ENCODE data around the gene CEP128. TPM values are rescaled to one million over a fixed set of nuclear protein-coding genes. Genes with fewer than 3 reads are reported as not detected.

Gene CEP128
- total and polyA plus RNA-seq, 3 experiments from 2014 or later, result 5.4 to 17.1 (median 15.4) TPM

DNA sequence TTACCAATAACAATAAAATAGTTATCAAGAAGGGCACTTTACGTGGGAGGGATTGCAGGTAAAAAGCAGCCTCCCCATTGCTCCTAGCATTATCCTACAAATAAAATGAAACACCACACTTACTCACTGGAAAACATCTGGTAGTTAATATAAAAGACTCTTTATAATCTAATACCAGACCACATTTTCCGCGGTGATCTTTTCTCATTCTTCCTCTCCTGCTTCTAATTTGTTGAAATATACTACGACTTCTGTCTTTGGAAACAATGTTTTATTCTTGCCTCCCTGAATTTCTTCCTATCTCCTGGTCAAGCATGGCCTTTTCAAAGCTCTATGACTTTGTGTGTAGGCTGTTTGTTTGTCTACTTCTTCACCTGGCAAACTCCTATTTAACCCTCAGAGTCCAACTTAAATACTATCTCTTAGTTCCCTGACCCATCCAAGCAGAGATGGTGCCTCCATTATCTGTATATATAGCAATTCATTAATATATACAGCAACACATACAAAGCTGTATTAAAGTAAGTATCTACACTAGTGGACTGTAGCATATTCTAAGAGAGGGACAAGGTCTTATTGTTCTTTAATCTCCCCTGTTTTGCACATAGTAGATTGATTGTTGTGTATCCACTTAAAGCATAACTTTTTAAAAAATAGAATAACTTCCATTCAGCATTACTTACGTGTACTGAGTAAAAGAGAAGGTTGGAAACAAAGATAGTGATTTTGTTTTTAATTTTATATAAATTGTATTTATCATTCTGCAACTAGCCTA, 228.3 kb downstream of the CEP128 start:
- Mint-ChIP-seq H3K36me3 (peaks cover 0 to 5% (median 0%) of the 10 kb centered on the region in 3 donors), H3K4me1 (peaks cover 9 to 19% (median 14%) of the 10 kb centered on the region in 3 donors), H3K27me3 (no peaks in the 10 kb centered on the region), H3K9me3 (no peaks in the 10 kb centered on the region), H3K27ac (no peak overlapping the region), H3K4me3 (no peak overlapping the region)
- no peaks in the 10 kb centered on the region for H3K4me1 ChIP-seq (ENCODE audit: insufficient read depth, low read length)
- ChIA-PET CTCF (no interaction called here), POLR2A (no interaction called here)
- H3K9me3 ChIP-seq (ENCODE audit: low read length), result no peaks in the 10 kb centered on the region
- DNase-seq, result no peak
- no peak overlapping the region for H3K27ac ChIP-seq (ENCODE audit: low read depth, low read length)
- H3K36me3 ChIP-seq (ENCODE audit: insufficient read depth, low read length), result no peaks in the 10 kb centered on the region
- no peaks in the 10 kb centered on the region for H3K27me3 ChIP-seq (ENCODE audit: insufficient read depth, low read length, poor library complexity, severe bottlenecking)
- no peak overlapping the region for H3K4me3 ChIP-seq (ENCODE audit: low read length)

GRCh38 chr14:80705241-80705980, 236.1 kb downstream of the CEP128 start:
- Mint-ChIP-seq H3K36me3 (peaks cover 4 to 12% (median 9%) of the 10 kb centered on the region in 3 donors), H3K4me1 (no peaks in the 10 kb centered on the region), H3K27me3 (peaks cover 0 to 2% of the 10 kb centered on the region in 2 donors), H3K27ac (no peak overlapping the region), H3K9me3 (no peaks in the 10 kb centered on the region), H3K4me3 (no peak overlapping the region)
- Histone ChIP-seq H3K36me3 (ENCODE audit: insufficient read depth, low read length) (no peaks in the 10 kb centered on the region), H3K9me3 (ENCODE audit: low read length) (no peaks in the 10 kb centered on the region), H3K4me3 (ENCODE audit: low read length) (no peak overlapping the region), H3K4me1 (ENCODE audit: insufficient read depth, low read length) (no peaks in the 10 kb centered on the region), H3K27ac (ENCODE audit: low read depth, low read length) (no peak overlapping the region), H3K27me3 (ENCODE audit: insufficient read depth, low read length, poor library complexity, severe bottlenecking) (no peaks in the 10 kb centered on the region)
- DNase-seq, result no peak
- ChIA-PET CTCF (no interaction called here), POLR2A (no interaction called here)

- DNase-seq, result no peak
- H3K4me3 Mint-ChIP-seq, result no peak overlapping the region
- ChIA-PET POLR2A (no interaction called here), CTCF (no interaction called here)
- Histone ChIP-seq H3K36me3 (ENCODE audit: insufficient read depth, low read length) (no peaks in the 10 kb centered on the region), H3K27me3 (ENCODE audit: insufficient read depth, low read length, poor library complexity, severe bottlenecking) (no peaks in the 10 kb centered on the region), H3K27ac (ENCODE audit: low read depth, low read length) (no peak overlapping the region), H3K4me3 (ENCODE audit: low read length) (no peak overlapping the region), H3K4me1 (ENCODE audit: insufficient read depth, low read length) (no peaks in the 10 kb centered on the region), H3K9me3 (ENCODE audit: low read length) (no peaks in the 10 kb centered on the region)
- H3K4me1 Mint-ChIP-seq, result no peaks in the 10 kb centered on the region
- peaks cover 4 to 9% (median 8%) of the 10 kb centered on the region in 3 donors for H3K36me3 Mint-ChIP-seq
- H3K27ac Mint-ChIP-seq, result no peak overlapping the region
- H3K27me3 Mint-ChIP-seq, result peaks cover 0 to 2% of the 10 kb centered on the region in 2 donors
- no peaks in the 10 kb centered on the region for H3K9me3 Mint-ChIP-seq
Observed at GRCh38 chr14:80700601-80701000, 240.9 kb downstream of the CEP128 start.

GRCh38 chr14:80699861-80700260, 241.7 kb downstream of the CEP128 start:
- CTCF ChIA-PET, result no interaction called here
- H3K36me3 Mint-ChIP-seq, result peaks cover 3 to 14% (median 12%) of the 10 kb centered on the region in 3 donors
- no peak for DNase-seq

DNA sequence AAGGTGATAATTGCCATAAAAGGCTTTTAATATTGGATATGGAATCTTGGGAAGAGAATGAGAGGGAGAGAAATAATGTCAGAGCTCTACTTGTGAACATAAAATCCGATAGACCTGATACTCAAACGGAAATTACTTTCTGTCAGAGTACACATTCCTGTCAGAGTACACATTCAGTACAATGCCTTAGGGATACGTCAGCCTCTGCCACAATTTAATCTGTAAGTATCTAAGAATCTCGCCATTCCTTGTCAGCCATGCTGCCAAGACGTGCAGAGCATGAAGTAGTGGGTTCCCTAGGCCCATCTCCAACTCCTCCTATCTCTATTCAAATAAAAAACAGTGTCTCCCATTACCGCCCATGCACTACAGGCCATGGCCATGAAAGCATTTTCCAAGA, 242.6 kb downstream of the CEP128 start:
- H3K4me3 Mint-ChIP-seq, result no peak overlapping the region
- Histone ChIP-seq H3K36me3 (ENCODE audit: insufficient read depth, low read length) (no peaks in the 10 kb centered on the region), H3K4me1 (ENCODE audit: insufficient read depth, low read length) (no peaks in the 10 kb centered on the region), H3K27me3 (ENCODE audit: insufficient read depth, low read length, poor library complexity, severe bottlenecking) (no peaks in the 10 kb centered on the region), H3K9me3 (ENCODE audit: low read length) (no peaks in the 10 kb centered on the region), H3K27ac (ENCODE audit: low read depth, low read length) (no peak overlapping the region), H3K4me3 (ENCODE audit: low read length) (no peak overlapping the region)
- no peak for DNase-seq
- peaks cover 0 to 2% of the 10 kb centered on the region in 2 donors for H3K27me3 Mint-ChIP-seq
- no peaks in the 10 kb centered on the region for H3K4me1 Mint-ChIP-seq
- peaks cover 3 to 18% (median 11%) of the 10 kb centered on the region in 3 donors for H3K36me3 Mint-ChIP-seq
- H3K27ac Mint-ChIP-seq, result no peak overlapping the region
- ChIA-PET POLR2A (no interaction called here), CTCF (no interaction called here)
- no peaks in the 10 kb centered on the region for H3K9me3 Mint-ChIP-seq

More at GRCh38 chr14:80699861-80700260, 241.7 kb downstream of the CEP128 start:
- Histone ChIP-seq H3K4me3 (ENCODE audit: low read length) (no peak overlapping the region), H3K4me1 (ENCODE audit: insufficient read depth, low read length) (no peaks in the 10 kb centered on the region), H3K9me3 (ENCODE audit: low read length) (no peaks in the 10 kb centered on the region), H3K36me3 (ENCODE audit: insufficient read depth, low read length) (no peaks in the 10 kb centered on the region), H3K27me3 (ENCODE audit: insufficient read depth, low read length, poor library complexity, severe bottlenecking) (no peaks in the 10 kb centered on the region), H3K27ac (ENCODE audit: low read depth, low read length) (no peak overlapping the region)
- H3K9me3 Mint-ChIP-seq, result no peaks in the 10 kb centered on the region
- POLR2A ChIA-PET, result no interaction called here
- H3K27me3 Mint-ChIP-seq, result peaks cover 0 to 2% of the 10 kb centered on the region in 2 donors
- H3K4me1 Mint-ChIP-seq, result no peaks in the 10 kb centered on the region
- no peak overlapping the region for H3K27ac Mint-ChIP-seq
- H3K4me3 Mint-ChIP-seq, result no peak overlapping the region

GRCh38 chr14:80695869-80696268, 245.7 kb downstream of the CEP128 start:
- no peaks in the 10 kb centered on the region for H3K9me3 Mint-ChIP-seq
- Histone ChIP-seq H3K9me3 (ENCODE audit: low read length) (no peaks in the 10 kb centered on the region), H3K36me3 (ENCODE audit: insufficient read depth, low read length) (no peaks in the 10 kb centered on the region), H3K27me3 (ENCODE audit: insufficient read depth, low read length, poor library complexity, severe bottlenecking) (no peaks in the 10 kb centered on the region), H3K4me1 (ENCODE audit: insufficient read depth, low read length) (no peaks in the 10 kb centered on the region), H3K4me3 (ENCODE audit: low read length) (no peak overlapping the region), H3K27ac (ENCODE audit: low read depth, low read length) (no peak overlapping the region)
- peaks cover 3 to 13% (median 11%) of the 10 kb centered on the region in 3 donors for H3K36me3 Mint-ChIP-seq
- no peak for DNase-seq
- H3K27me3 Mint-ChIP-seq, result no peaks in the 10 kb centered on the region
- ChIA-PET CTCF (no interaction called here), POLR2A (no interaction called here)
- H3K4me3 Mint-ChIP-seq, result no peak overlapping the region
- H3K4me1 Mint-ChIP-seq, result no peaks in the 10 kb centered on the region
- H3K27ac Mint-ChIP-seq, result no peak overlapping the region

GRCh38 chr14:80692903-80693302, 248.6 kb downstream of the CEP128 start:
- Mint-ChIP-seq H3K9me3 (no peaks in the 10 kb centered on the region), H3K27me3 (no peaks in the 10 kb centered on the region), H3K27ac (no peak overlapping the region), H3K4me3 (no peak overlapping the region), H3K36me3 (peaks cover 7 to 16% (median 8%) of the 10 kb centered on the region in 3 donors), H3K4me1 (no peaks in the 10 kb centered on the region)
- ChIA-PET POLR2A (no interaction called here), CTCF (no interaction called here)
- no peaks in the 10 kb centered on the region for H3K27me3 ChIP-seq (ENCODE audit: insufficient read depth, low read length, poor library complexity, severe bottlenecking)
- no peaks in the 10 kb centered on the region for H3K4me1 ChIP-seq (ENCODE audit: insufficient read depth, low read length)
- no peak overlapping the region for H3K4me3 ChIP-seq (ENCODE audit: low read length)
- no peak overlapping the region for H3K27ac ChIP-seq (ENCODE audit: low read depth, low read length)
- H3K9me3 ChIP-seq (ENCODE audit: low read length), result no peaks in the 10 kb centered on the region
- H3K36me3 ChIP-seq (ENCODE audit: insufficient read depth, low read length), result no peaks in the 10 kb centered on the region
- no peak for DNase-seq

GRCh38 chr14:80681651-80682050, 259.9 kb downstream of the CEP128 start:
- H3K4me3 ChIP-seq (ENCODE audit: low read length), result no peak overlapping the region
- no peak overlapping the region for H3K4me3 Mint-ChIP-seq
- peaks cover 5% of the 10 kb centered on the region for H3K9me3 ChIP-seq (ENCODE audit: low read length)
- ChIA-PET POLR2A (no interaction called here), CTCF (no interaction called here)
- no peaks in the 10 kb centered on the region for H3K36me3 ChIP-seq (ENCODE audit: insufficient read depth, low read length)
- peaks cover 29 to 72% (median 54%) of the 10 kb centered on the region in 5 donors for H3K9me3 Mint-ChIP-seq
- H3K27me3 Mint-ChIP-seq, result peaks cover 0 to 2% of the 10 kb centered on the region in 2 donors
- no peak overlapping the region for H3K27ac ChIP-seq (ENCODE audit: low read depth, low read length)
- no peaks in the 10 kb centered on the region for H3K4me1 Mint-ChIP-seq
- H3K4me1 ChIP-seq (ENCODE audit: insufficient read depth, low read length), result no peaks in the 10 kb centered on the region
- H3K36me3 Mint-ChIP-seq, result peaks cover 15 to 76% (median 49%) of the 10 kb centered on the region in 3 donors
- H3K27me3 ChIP-seq (ENCODE audit: insufficient read depth, low read length, poor library complexity, severe bottlenecking), result no peaks in the 10 kb centered on the region
- no peak overlapping the region for H3K27ac Mint-ChIP-seq
- no peak for DNase-seq

All from CD8-positive, alpha-beta memory T cell (primary cell).